Glutamatergic neuron (in vitro differentiated cells): ENCODE data around the gene GDPD5. TPM values are rescaled to one million over a fixed set of nuclear protein-coding genes. Genes with fewer than 3 reads are reported as not detected.
A peak's percentile ranks its signal among the peaks of the same experiment; 100 is the strongest.

Experiments
- DNase-seq: peaks from one replicate; pipeline ENCODE4 v3.0.0; 2022
- H3K27ac Mint-ChIP-seq: one replicate; pipeline ENCODE4 v1.8.0; 2020; ENCODE audit warnings: mild to moderate bottlenecking, mixed read lengths, inconsistent platforms; ENCODE audit not compliant: unreplicated experiment
- H3K27me3 Mint-ChIP-seq: one replicate; pipeline ENCODE4 v1.8.0; 2020; ENCODE audit warnings: mild to moderate bottlenecking, moderate library complexity, mixed read lengths, inconsistent platforms; ENCODE audit not compliant: unreplicated experiment
- H3K36me3 Mint-ChIP-seq: one replicate; pipeline ENCODE4 v1.8.0; 2020; ENCODE audit warnings: mild to moderate bottlenecking, mixed read lengths, inconsistent platforms; ENCODE audit not compliant: unreplicated experiment
- H3K4me1 Mint-ChIP-seq: one replicate; pipeline ENCODE4 v1.8.0; 2020; ENCODE audit warnings: mild to moderate bottlenecking, low read depth, mixed read lengths, inconsistent platforms; ENCODE audit not compliant: unreplicated experiment
- H3K4me3 Mint-ChIP-seq: one replicate; pipeline ENCODE4 v1.8.0; 2020; ENCODE audit warnings: mild to moderate bottlenecking, mixed read lengths, inconsistent platforms; ENCODE audit not compliant: unreplicated experiment
- H3K9me3 Mint-ChIP-seq: one replicate; pipeline ENCODE4 v1.8.0; 2020; ENCODE audit warnings: mild to moderate bottlenecking, moderate library complexity, mixed read lengths, inconsistent platforms; ENCODE audit not compliant: unreplicated experiment
- total RNA-seq: library from RNA; stranded (reverse); fragmentation: NEBNext Ultra II Directional; extraction: Animal tissue kit (Norgen Biotek cat#: 25700); gene quantifications from one replicate; pipeline ENCODE4 v1.2.1, GENCODE V29; 2021; ENCODE audit not compliant: unreplicated experiment
- TF ChIP-seq, protein P1 (sequence below): fragments of 200-600 bp; sonication (generic); IDR thresholded peaks from one replicate; pipeline ENCODE4 v1.5.0; 2021; ENCODE audit not compliant: partially characterized antibody, unreplicated experiment

GDPD5 gene
- total RNA-seq, 1 donor from 2014 or later, result 147 TPM

DNA sequence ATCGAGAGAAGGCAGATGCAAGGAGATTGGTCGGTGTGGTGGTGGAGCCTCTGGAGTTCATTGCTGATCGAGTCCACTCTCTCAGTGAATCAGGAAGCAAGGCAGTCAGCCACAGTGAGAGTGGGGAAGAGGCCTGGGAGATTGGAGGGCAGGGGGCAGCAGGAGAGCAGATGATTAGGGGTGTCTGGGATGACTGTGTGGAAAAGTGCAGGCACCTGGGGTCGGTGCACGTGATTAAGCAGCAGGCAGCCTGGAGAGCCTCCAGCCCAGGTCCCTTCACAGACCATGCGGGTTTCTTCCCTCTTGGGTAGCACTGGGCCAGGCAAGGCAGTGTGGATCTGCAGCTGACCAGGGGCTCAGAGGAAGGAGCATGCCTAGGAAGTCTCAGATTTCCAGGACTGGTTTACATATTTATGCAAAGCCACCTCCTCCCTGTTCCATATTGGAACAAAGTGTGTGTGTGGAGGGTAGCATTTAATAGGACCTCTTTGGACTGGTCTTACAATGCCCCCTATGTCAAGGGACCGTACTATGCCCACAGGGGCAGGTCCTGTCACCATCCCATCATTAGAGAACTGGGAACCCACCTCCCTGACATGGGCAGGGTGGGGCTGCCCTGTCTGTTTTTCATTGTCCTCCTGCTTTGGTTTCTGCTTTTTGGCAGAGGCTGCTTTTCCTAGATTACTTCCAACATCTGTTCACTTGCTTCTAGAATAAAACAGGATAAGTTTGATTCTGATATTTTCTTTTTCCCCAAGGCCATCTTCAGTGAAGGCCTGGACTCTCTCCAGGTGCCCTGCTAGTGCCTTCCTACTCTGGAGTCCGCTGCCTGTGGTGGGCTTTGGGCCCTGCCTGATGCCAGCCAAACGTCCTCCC is 14.0 kb upstream of the GDPD5 start:
- H3K27me3 Mint-ChIP-seq, result peaks cover 10% of the 10 kb centered on the region
- H3K36me3 Mint-ChIP-seq, result no peaks in the 10 kb centered on the region
- no peak overlapping the region for H3K4me3 Mint-ChIP-seq
- TF ChIP-seq, protein P1, sequence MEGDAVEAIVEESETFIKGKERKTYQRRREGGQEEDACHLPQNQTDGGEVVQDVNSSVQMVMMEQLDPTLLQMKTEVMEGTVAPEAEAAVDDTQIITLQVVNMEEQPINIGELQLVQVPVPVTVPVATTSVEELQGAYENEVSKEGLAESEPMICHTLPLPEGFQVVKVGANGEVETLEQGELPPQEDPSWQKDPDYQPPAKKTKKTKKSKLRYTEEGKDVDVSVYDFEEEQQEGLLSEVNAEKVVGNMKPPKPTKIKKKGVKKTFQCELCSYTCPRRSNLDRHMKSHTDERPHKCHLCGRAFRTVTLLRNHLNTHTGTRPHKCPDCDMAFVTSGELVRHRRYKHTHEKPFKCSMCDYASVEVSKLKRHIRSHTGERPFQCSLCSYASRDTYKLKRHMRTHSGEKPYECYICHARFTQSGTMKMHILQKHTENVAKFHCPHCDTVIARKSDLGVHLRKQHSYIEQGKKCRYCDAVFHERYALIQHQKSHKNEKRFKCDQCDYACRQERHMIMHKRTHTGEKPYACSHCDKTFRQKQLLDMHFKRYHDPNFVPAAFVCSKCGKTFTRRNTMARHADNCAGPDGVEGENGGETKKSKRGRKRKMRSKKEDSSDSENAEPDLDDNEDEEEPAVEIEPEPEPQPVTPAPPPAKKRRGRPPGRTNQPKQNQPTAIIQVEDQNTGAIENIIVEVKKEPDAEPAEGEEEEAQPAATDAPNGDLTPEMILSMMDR, result no peak
- DNase-seq, result no peak
- peaks cover 3% of the 10 kb centered on the region for H3K9me3 Mint-ChIP-seq
- no peak overlapping the region for H3K27ac Mint-ChIP-seq
- H3K4me1 Mint-ChIP-seq, result peaks cover 12% of the 10 kb centered on the region

DNA sequence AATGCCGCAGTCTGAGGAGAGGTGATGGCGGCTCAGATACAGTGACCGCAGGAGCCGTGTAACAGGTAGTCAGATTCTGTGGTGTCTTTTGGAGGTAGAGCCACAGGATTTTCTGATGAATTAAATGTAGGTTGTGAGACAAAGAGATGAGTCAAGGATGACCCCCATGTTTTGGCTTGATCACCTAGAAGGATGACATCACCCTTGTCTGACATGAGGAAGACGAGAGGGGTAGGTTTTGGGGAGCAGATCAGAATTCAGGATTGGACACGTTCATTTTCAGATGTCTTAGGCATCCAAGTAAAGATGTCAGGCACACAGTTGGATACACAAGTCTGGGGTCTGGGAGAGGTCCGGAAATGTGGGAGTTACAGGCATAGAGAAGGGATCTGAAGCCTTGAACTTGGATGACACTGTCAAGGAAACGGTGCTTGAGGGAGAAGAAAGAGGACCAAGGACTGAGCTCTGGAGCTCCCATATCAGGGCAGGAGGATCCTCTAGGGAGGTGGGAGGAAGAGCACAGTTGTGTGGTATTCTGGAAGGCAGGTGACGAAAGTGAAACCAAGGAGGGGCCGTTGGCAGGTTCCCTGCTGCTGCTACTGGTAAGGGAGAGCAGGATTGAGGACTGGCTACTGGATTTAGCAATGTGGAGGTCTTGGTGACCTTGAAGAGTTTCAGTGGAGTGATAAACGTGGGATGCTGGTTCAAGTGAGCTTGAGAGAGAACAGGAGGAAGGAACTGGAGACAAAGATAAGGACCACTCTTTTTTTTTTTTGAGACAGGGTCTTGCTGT is 12.6 kb upstream of the GDPD5 start:
- no peaks in the 10 kb centered on the region for H3K36me3 Mint-ChIP-seq
- H3K27me3 Mint-ChIP-seq, result peaks cover 10% of the 10 kb centered on the region
- TF ChIP-seq, protein P1, result no peak
- no peak overlapping the region for H3K4me3 Mint-ChIP-seq
- H3K27ac Mint-ChIP-seq, result peak overlapping the region; percentile 4
- peaks cover 15% of the 10 kb centered on the region for H3K4me1 Mint-ChIP-seq
- DNase-seq, result no peak
- peaks cover 3% of the 10 kb centered on the region for H3K9me3 Mint-ChIP-seq

DNA sequence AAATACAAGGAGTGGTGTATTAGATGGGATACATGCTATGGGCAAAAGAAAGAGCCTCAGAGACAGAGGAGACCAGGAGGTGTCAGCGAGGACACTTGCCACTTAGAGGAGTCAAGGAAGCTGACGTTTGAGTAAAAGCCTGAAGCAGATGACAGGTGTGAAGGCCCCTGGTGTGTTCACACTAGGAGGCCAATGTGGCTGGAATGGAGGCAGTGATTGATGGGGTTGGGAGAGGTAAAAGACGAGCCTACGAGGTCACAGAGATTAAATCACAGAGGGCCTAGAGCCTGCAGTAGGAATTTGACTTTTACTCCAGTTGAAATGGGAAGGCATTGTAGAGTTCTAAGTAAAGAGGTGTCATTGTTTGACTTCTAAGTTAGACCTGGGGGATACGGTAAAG is 12.0 kb upstream of the GDPD5 start:
- TF ChIP-seq, protein P1, result no peak
- H3K36me3 Mint-ChIP-seq, result no peaks in the 10 kb centered on the region
- peaks cover 10% of the 10 kb centered on the region for H3K27me3 Mint-ChIP-seq
- no peak overlapping the region for H3K4me3 Mint-ChIP-seq
- H3K27ac Mint-ChIP-seq, result no peak overlapping the region
- no peak for DNase-seq
- peaks cover 3% of the 10 kb centered on the region for H3K9me3 Mint-ChIP-seq
- peaks cover 15% of the 10 kb centered on the region for H3K4me1 Mint-ChIP-seq

DNA sequence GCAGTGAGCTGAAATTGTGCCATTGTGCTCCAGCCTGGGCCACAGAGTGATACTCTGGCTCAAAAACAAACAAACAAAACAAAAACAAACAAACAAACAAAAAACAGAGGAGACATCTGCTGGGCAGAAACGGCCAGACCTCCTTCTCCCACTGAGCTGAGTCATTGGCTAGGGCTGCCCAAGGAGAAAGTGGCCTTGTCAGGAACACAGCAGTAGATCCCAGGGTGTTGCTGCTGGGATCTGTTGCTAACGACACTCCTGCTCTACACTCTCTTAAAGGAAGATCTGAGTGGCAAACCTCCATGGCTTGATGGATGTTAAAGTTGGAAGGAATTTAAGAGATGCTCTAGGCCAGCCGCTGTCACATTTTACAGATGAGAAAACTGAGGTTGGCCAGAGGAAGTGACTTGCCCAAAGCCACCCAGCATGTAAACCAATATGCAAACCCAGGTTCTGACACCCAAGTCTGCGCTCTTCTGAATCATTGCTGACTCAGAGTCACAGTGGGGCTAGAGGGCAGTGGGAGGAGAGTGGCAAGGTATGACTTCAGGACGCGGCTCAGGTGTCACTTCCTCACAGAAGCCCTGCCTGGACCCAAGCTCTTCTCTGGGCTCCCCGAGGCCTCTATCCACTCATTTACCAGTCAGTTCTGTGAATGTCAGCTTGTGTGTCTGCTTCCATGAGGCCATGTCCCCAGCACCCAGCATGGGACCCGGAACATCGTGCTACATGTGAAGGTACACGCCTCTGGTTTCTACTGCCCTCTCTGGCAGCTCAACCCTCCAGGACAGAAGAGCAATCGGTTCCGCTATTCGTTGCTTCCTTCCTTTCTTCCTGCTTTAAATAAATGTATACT is 11.3 kb upstream of the GDPD5 start:
- peaks cover 19% of the 10 kb centered on the region for H3K4me1 Mint-ChIP-seq
- no peak overlapping the region for H3K4me3 Mint-ChIP-seq
- H3K9me3 Mint-ChIP-seq, result peaks cover 3% of the 10 kb centered on the region
- no peak for DNase-seq
- TF ChIP-seq, protein P1, result no peak
- peaks cover 10% of the 10 kb centered on the region for H3K27me3 Mint-ChIP-seq
- H3K27ac Mint-ChIP-seq, result no peak overlapping the region
- no peaks in the 10 kb centered on the region for H3K36me3 Mint-ChIP-seq
